Dermis microvascular lymphatic vessel endothelial cell (primary cell): Measurements from ENCODE around the gene HNRNPD. TPM values are rescaled to one million over a fixed set of nuclear protein-coding genes. Genes with fewer than 3 reads are reported as not detected.

Experiments
- total RNA-seq: library from RNA; depleted of rRNA; stranded (reverse); fragments of >200 nt; gene quantifications from 2 replicates; pipeline ENCODE4 v1.2.1, GENCODE V29; 2014

HNRNPD gene
- total RNA-seq, 1 donor from 2014 or later, result 26.8 TPM

Other genes starting within 250 kb of the HNRNPD start
- gene HNRNPDL, start 56.5 kb upstream of the HNRNPD start, total RNA-seq, result 80.2 and 111 TPM in 2 replicates
- 35.3 and 42.4 TPM in 2 replicates for gene ENOPH1, start 56.6 kb upstream of the HNRNPD start, total RNA-seq
- 7.1 and 13.0 TPM in 2 replicates for gene TMEM150C, start 188.0 kb upstream of the HNRNPD start, total RNA-seq